ENCODE data around the gene IFITM10.

Gene IFITM10

GRCh38 chr11:1761857-1762536, 11.6 kb upstream of the IFITM10 start:
- H3K4me3 Mint-ChIP-seq, result peak overlapping the region; percentile 73
- peaks cover 24% of the 10 kb centered on the region for H3K4me1 Mint-ChIP-seq (ENCODE audit: low read depth)
- H3K9me3 Mint-ChIP-seq, result no peaks in the 10 kb centered on the region
- H3K36me3 Mint-ChIP-seq (ENCODE audit: low read depth), result peaks cover 8% of the 10 kb centered on the region
- H3K27ac Mint-ChIP-seq, result peak overlapping the region; percentile 55
- no peaks in the 10 kb centered on the region for H3K27me3 Mint-ChIP-seq (ENCODE audit: low read depth)

- peaks cover 10% of the 10 kb centered on the region for H3K36me3 Mint-ChIP-seq (ENCODE audit: low read depth)
- H3K9me3 Mint-ChIP-seq, result no peaks in the 10 kb centered on the region
- H3K27me3 Mint-ChIP-seq (ENCODE audit: low read depth), result no peaks in the 10 kb centered on the region
- H3K4me3 Mint-ChIP-seq, result peak overlapping the region; percentile 3
- peak overlapping the region; percentile 55 for H3K27ac Mint-ChIP-seq
- peaks cover 27% of the 10 kb centered on the region for H3K4me1 Mint-ChIP-seq (ENCODE audit: low read depth)
Observed at GRCh38 chr11:1761110-1761856, 10.9 kb upstream of the IFITM10 start.

- no peak overlapping the region for H3K4me3 Mint-ChIP-seq
Observed at GRCh38 chr11:1760351-1761109, 10.1 kb upstream of the IFITM10 start.

GRCh38 chr11:1759851-1760220, 9.4 kb upstream of the IFITM10 start:
- no peak overlapping the region for H3K27ac Mint-ChIP-seq
- peaks cover 17% of the 10 kb centered on the region for H3K36me3 Mint-ChIP-seq (ENCODE audit: low read depth)
- H3K4me3 Mint-ChIP-seq, result no peak overlapping the region
- peaks cover 36% of the 10 kb centered on the region for H3K4me1 Mint-ChIP-seq (ENCODE audit: low read depth)
- no peaks in the 10 kb centered on the region for H3K9me3 Mint-ChIP-seq
- H3K27me3 Mint-ChIP-seq (ENCODE audit: low read depth), result no peaks in the 10 kb centered on the region

More at GRCh38 chr11:1760351-1761109, 10.1 kb upstream of the IFITM10 start:
- Mint-ChIP-seq H3K27ac (no peak overlapping the region), H3K36me3 (ENCODE audit: low read depth) (peaks cover 14% of the 10 kb centered on the region), H3K9me3 (no peaks in the 10 kb centered on the region), H3K4me1 (ENCODE audit: low read depth) (peaks cover 33% of the 10 kb centered on the region), H3K27me3 (ENCODE audit: low read depth) (no peaks in the 10 kb centered on the region)

GRCh38 chr11:1759151-1759850, 8.9 kb upstream of the IFITM10 start:
- Mint-ChIP-seq H3K27me3 (ENCODE audit: low read depth) (no peaks in the 10 kb centered on the region), H3K4me1 (ENCODE audit: low read depth) (peaks cover 36% of the 10 kb centered on the region), H3K9me3 (no peaks in the 10 kb centered on the region), H3K27ac (peak overlapping the region; percentile 52), H3K36me3 (ENCODE audit: low read depth) (peaks cover 18% of the 10 kb centered on the region), H3K4me3 (peak overlapping the region; percentile 60)

GRCh38 chr11:1758611-1759150, 8.3 kb upstream of the IFITM10 start:
- Mint-ChIP-seq H3K27ac (peak overlapping the region; percentile 85), H3K36me3 (ENCODE audit: low read depth) (peaks cover 18% of the 10 kb centered on the region), H3K27me3 (ENCODE audit: low read depth) (no peaks in the 10 kb centered on the region), H3K4me3 (peak overlapping the region; percentile 60), H3K4me1 (ENCODE audit: low read depth) (peaks cover 34% of the 10 kb centered on the region), H3K9me3 (no peaks in the 10 kb centered on the region)

- peak overlapping the region; percentile 60 for H3K4me3 Mint-ChIP-seq
Observed at GRCh38 chr11:1757861-1758610, 7.6 kb upstream of the IFITM10 start.

GRCh38 chr11:1756791-1757771, 6.7 kb upstream of the IFITM10 start:
- Mint-ChIP-seq H3K27me3 (ENCODE audit: low read depth) (no peaks in the 10 kb centered on the region), H3K9me3 (no peaks in the 10 kb centered on the region), H3K36me3 (ENCODE audit: low read depth) (peaks cover 18% of the 10 kb centered on the region), H3K27ac (peak overlapping the region; percentile 89), H3K4me1 (ENCODE audit: low read depth) (peaks cover 30% of the 10 kb centered on the region), H3K4me3 (peak overlapping the region; percentile 54)

More at GRCh38 chr11:1757861-1758610, 7.6 kb upstream of the IFITM10 start:
- H3K27ac Mint-ChIP-seq, result peak overlapping the region; percentile 89
- no peaks in the 10 kb centered on the region for H3K27me3 Mint-ChIP-seq (ENCODE audit: low read depth)
- no peaks in the 10 kb centered on the region for H3K9me3 Mint-ChIP-seq
- H3K4me1 Mint-ChIP-seq (ENCODE audit: low read depth), result peaks cover 34% of the 10 kb centered on the region
- peaks cover 19% of the 10 kb centered on the region for H3K36me3 Mint-ChIP-seq (ENCODE audit: low read depth)

GRCh38 chr11:1755692-1756561, 5.5 kb upstream of the IFITM10 start:
- peaks cover 30% of the 10 kb centered on the region for H3K4me1 Mint-ChIP-seq (ENCODE audit: low read depth)
- H3K27ac Mint-ChIP-seq, result peak overlapping the region; percentile 64
- H3K27me3 Mint-ChIP-seq (ENCODE audit: low read depth), result no peaks in the 10 kb centered on the region
- H3K36me3 Mint-ChIP-seq (ENCODE audit: low read depth), result peaks cover 18% of the 10 kb centered on the region
- peak overlapping the region; percentile 17 for H3K4me3 Mint-ChIP-seq
- H3K9me3 Mint-ChIP-seq, result no peaks in the 10 kb centered on the region

GRCh38 chr11:1755344-1755691, 4.9 kb upstream of the IFITM10 start:
- H3K27ac Mint-ChIP-seq, result peak overlapping the region; percentile 64
- H3K9me3 Mint-ChIP-seq, result no peaks in the 10 kb centered on the region
- H3K4me3 Mint-ChIP-seq, result peak overlapping the region; percentile 14
- peaks cover 4% of the 10 kb centered on the region for H3K27me3 Mint-ChIP-seq (ENCODE audit: low read depth)
- peaks cover 32% of the 10 kb centered on the region for H3K4me1 Mint-ChIP-seq (ENCODE audit: low read depth)
- H3K36me3 Mint-ChIP-seq (ENCODE audit: low read depth), result peaks cover 18% of the 10 kb centered on the region

- peaks cover 36% of the 10 kb centered on the region for H3K4me1 Mint-ChIP-seq (ENCODE audit: low read depth)
- H3K36me3 Mint-ChIP-seq (ENCODE audit: low read depth), result peaks cover 18% of the 10 kb centered on the region
- H3K27me3 Mint-ChIP-seq (ENCODE audit: low read depth), result peaks cover 11% of the 10 kb centered on the region
- H3K9me3 Mint-ChIP-seq, result no peaks in the 10 kb centered on the region
- no peak overlapping the region for H3K4me3 Mint-ChIP-seq
- H3K27ac Mint-ChIP-seq, result no peak overlapping the region
Observed at GRCh38 chr11:1754376-1755150, 4.2 kb upstream of the IFITM10 start.

All from T-helper 1 cell treated with Interleukin-12 subunit alpha and Interleukin-12 subunit beta and Interleukin-4 antibody, amounts not matched to agents 30 μg/mL and 1 μg/mL, for 36 hours (primary cell).